Stimulated activated CD4-positive, alpha-beta T cell treated with anti-CD3 and anti-CD28 coated beads, Interleukin-4, amount 100 ng/mL, for 48 hours (primary cell): ENCODE results near the gene EPB41L2.
"Not testable (repeated sequence)": the region's sequence is repeated elsewhere in the genome, so short reads cannot be mapped to it uniquely, and the experiment has no call there.

Source experiments
- DNase-seq, 2 donors: peaks; one replicate each; pipeline ENCODE4 v3.0.0-alpha.2; 2020; ENCODE audit warnings: low read depth in 2 of 2

EPB41L2 gene

GRCh38 chr6:131036143-131036542 is 26.9 kb downstream of the EPB41L2 start:
- no peak for DNase-seq

GRCh38 chr6:131035582-131035981 is 27.5 kb downstream of the EPB41L2 start:
- DNase-seq = no peak

- DNase-seq = no peak
Observed at GRCh38 chr6:131033631-131034030, 29.4 kb downstream of the EPB41L2 start.

- DNase-seq = no peak
Observed at GRCh38 chr6:131029626-131030297, 33.3 kb downstream of the EPB41L2 start.

- no peak for DNase-seq
Observed at GRCh38 chr6:131027326-131027725, 35.7 kb downstream of the EPB41L2 start.

- DNase-seq = no peak
Observed at GRCh38 chr6:131026243-131026642, 36.8 kb downstream of the EPB41L2 start.

- DNase-seq = no peak
Observed at GRCh38 chr6:131024565-131024964, 38.5 kb downstream of the EPB41L2 start.

- DNase-seq = no peak
Observed at GRCh38 chr6:131023834-131024504, 39.1 kb downstream of the EPB41L2 start.

- no peak for DNase-seq
Observed at GRCh38 chr6:131022691-131023090, 40.4 kb downstream of the EPB41L2 start.

- no peak for DNase-seq
Observed at GRCh38 chr6:131017962-131018361, 45.1 kb downstream of the EPB41L2 start.

GRCh38 chr6:131015630-131016263 is 47.3 kb downstream of the EPB41L2 start:
- no peak for DNase-seq

- no peak for DNase-seq
Observed at GRCh38 chr6:131015025-131015591, 47.9 kb downstream of the EPB41L2 start.

GRCh38 chr6:131014080-131014776 is 48.8 kb downstream of the EPB41L2 start:
- no peak for DNase-seq

GRCh38 chr6:131013495-131013894 is 49.5 kb downstream of the EPB41L2 start:
- no peak for DNase-seq

- DNase-seq = no peak
Observed at GRCh38 chr6:131009790-131010189, 53.3 kb downstream of the EPB41L2 start.

GRCh38 chr6:131008965-131009364 is 54.1 kb downstream of the EPB41L2 start:
- DNase-seq = not testable (repeated sequence)

- not testable (repeated sequence) for DNase-seq
Observed at GRCh38 chr6:131007964-131008363, 55.1 kb downstream of the EPB41L2 start.

- no peak for DNase-seq
Observed at GRCh38 chr6:131007286-131007685, 55.8 kb downstream of the EPB41L2 start.

- DNase-seq = no peak
Observed at GRCh38 chr6:131005439-131006016, 57.5 kb downstream of the EPB41L2 start.

GRCh38 chr6:131004936-131005335 is 58.1 kb downstream of the EPB41L2 start:
- DNase-seq = no peak

GRCh38 chr6:131004387-131004755 is 58.7 kb downstream of the EPB41L2 start:
- DNase-seq = no peak
